WTC11 (cell line): ENCODE results near the gene LHFPL2. TPM values are rescaled to one million over a fixed set of nuclear protein-coding genes. Genes with fewer than 3 reads are reported as not detected.

ENCODE experiments used
- ATAC-seq: fragments of 200-7000 bp; cut with Tn5 transposase; 2 replicates; pipeline ENCODE4 v1.10.0; 2021; ENCODE audit warnings: mild to moderate bottlenecking, moderate library complexity
- CTCF ChIA-PET: fragments of 300-600 bp; sonication (Branson Sonifier 250); formaldehyde crosslinking; loops from one replicate; lab custom pipeline; 2021; ENCODE audit warnings: antibody characterized with exemption; lab: Charles Lee
- POLR2A ChIA-PET: fragments of 350-600 bp; sonication (Branson Sonifier 250); formaldehyde crosslinking; loops from one replicate; lab custom pipeline; 2021; ENCODE audit warnings: antibody characterized with exemption; lab: Charles Lee
- DNase-seq: peaks from one replicate; pipeline ENCODE4 v3.0.0; 2021; ENCODE audit warnings: low spot score
- H3K27ac Mint-ChIP-seq: 2 replicates; pipeline ENCODE4 v1.8.0; 2021; ENCODE audit warnings: mixed read lengths
- H3K27me3 Mint-ChIP-seq: 2 replicates; pipeline ENCODE4 v1.8.0; 2021; ENCODE audit warnings: low read depth, mild to moderate bottlenecking, moderate library complexity, mixed read lengths
- H3K36me3 Mint-ChIP-seq: 2 replicates; pipeline ENCODE4 v1.8.0; 2021; ENCODE audit warnings: mixed read lengths
- H3K4me1 Mint-ChIP-seq: 2 replicates; pipeline ENCODE4 v1.8.0; 2022; ENCODE audit warnings: mixed read lengths
- H3K4me3 Mint-ChIP-seq: 2 replicates; pipeline ENCODE4 v1.8.0; 2021; ENCODE audit warnings: mild to moderate bottlenecking, moderate library complexity, mixed read lengths
- H3K9me3 Mint-ChIP-seq: 2 replicates; pipeline ENCODE4 v1.8.0; 2021; ENCODE audit warnings: mixed read lengths
- CBFB ChIP-seq: sonication (generic); formaldehyde crosslinking; IDR thresholded peaks from 2 replicates; pipeline ENCODE4 v1.8.1; 2022; ENCODE audit warnings: mild to moderate bottlenecking, low read depth, missing genetic modification reagents
- ELF4 ChIP-seq: sonication (generic); formaldehyde crosslinking; IDR thresholded peaks from 2 replicates; pipeline ENCODE4 v1.8.1; 2022; ENCODE audit warnings: low read depth, mild to moderate bottlenecking, moderate library complexity, missing genetic modification reagents
- GABPB1 ChIP-seq: sonication (generic); formaldehyde crosslinking; IDR thresholded peaks from 2 replicates; pipeline ENCODE4 v1.8.1; 2023; ENCODE audit warnings: mild to moderate bottlenecking, missing genetic modification reagents
- GTF2I ChIP-seq: fragments of 250-450 bp; sonication (Bioruptor Pico); conservative IDR thresholded peaks from 2 replicates; pipeline ENCODE4 v1.4.0; 2021; ENCODE audit warnings: mild to moderate bottlenecking
- IRF2 ChIP-seq: sonication (generic); formaldehyde crosslinking; IDR thresholded peaks from 2 replicates; pipeline ENCODE4 v1.8.0; 2022; ENCODE audit warnings: low read depth, missing genetic modification reagents, borderline replicate concordance
- MYBL2 ChIP-seq: sonication (generic); formaldehyde crosslinking; IDR thresholded peaks from 2 replicates; pipeline ENCODE4 v1.8.1; 2023; ENCODE audit warnings: mild to moderate bottlenecking, moderate library complexity, missing genetic modification reagents
- NFATC4 ChIP-seq: fragments of 250-450 bp; sonication (Bioruptor Pico); IDR thresholded peaks from 2 replicates; pipeline ENCODE4 v1.9.0; 2021; ENCODE audit warnings: mild to moderate bottlenecking
- NR1H2 ChIP-seq: sonication (generic); formaldehyde crosslinking; IDR thresholded peaks from 2 replicates; pipeline ENCODE4 v1.9.0; 2021; ENCODE audit warnings: mild to moderate bottlenecking, moderate library complexity, missing genetic modification reagents
- RORB ChIP-seq: fragments of 250-450 bp; sonication (Bioruptor Pico); IDR thresholded peaks from 2 replicates; pipeline ENCODE4 v1.9.0; 2021; ENCODE audit warnings: mild to moderate bottlenecking
- SOX15 ChIP-seq: fragments of 250-450 bp; sonication (Bioruptor Pico); IDR thresholded peaks from 2 replicates; pipeline ENCODE4 v1.9.0; 2021; ENCODE audit warnings: mild to moderate bottlenecking
- TCF7 ChIP-seq: sonication (generic); formaldehyde crosslinking; IDR thresholded peaks from 2 replicates; pipeline ENCODE4 v1.8.0; 2022; ENCODE audit warnings: mild to moderate bottlenecking, low read depth, missing genetic modification reagents, moderate library complexity
- TP53 ChIP-seq: sonication (generic); formaldehyde crosslinking; IDR thresholded peaks from 2 replicates; pipeline ENCODE4 v1.8.1; 2023; ENCODE audit warnings: mild to moderate bottlenecking, missing genetic modification reagents
- ZBTB21 ChIP-seq: sonication (generic); formaldehyde crosslinking; IDR thresholded peaks from 2 replicates; pipeline ENCODE4 v1.8.1; 2023; ENCODE audit warnings: mild to moderate bottlenecking, missing genetic modification reagents, borderline replicate concordance
- ZNF138 ChIP-seq: sonication (generic); formaldehyde crosslinking; conservative IDR thresholded peaks from 2 replicates; pipeline ENCODE4 v1.8.1; 2022; ENCODE audit warnings: mild to moderate bottlenecking, moderate library complexity, missing genetic modification reagents
- ZNF232 ChIP-seq: sonication (generic); formaldehyde crosslinking; IDR thresholded peaks from 2 replicates; pipeline ENCODE4 v1.8.0; 2022; ENCODE audit warnings: mild to moderate bottlenecking, missing genetic modification reagents
- ZNF423 ChIP-seq: fragments of 250-450 bp; sonication (Bioruptor Pico); IDR thresholded peaks from 2 replicates; pipeline ENCODE4 v2.1.2; 2022; ENCODE audit warnings: mild to moderate bottlenecking, moderate library complexity
- ZNF671 ChIP-seq: fragments of 250-450 bp; sonication (Bioruptor Pico); IDR thresholded peaks from 2 replicates; pipeline ENCODE4 v1.8.0; 2021; ENCODE audit warnings: mild to moderate bottlenecking
- total RNA-seq: library from RNA; stranded (reverse); gene quantifications from 3 replicates; pipeline ENCODE4 v1.2.3, GENCODE V29; 2021
- TF ChIP-seq, protein P1 (sequence below): sonication (generic); formaldehyde crosslinking; IDR thresholded peaks from 2 replicates; pipeline ENCODE4 v1.8.1; 2023; ENCODE audit warnings: mild to moderate bottlenecking, missing genetic modification reagents, moderate library complexity
- TF ChIP-seq, protein P2 (sequence below): sonication (generic); formaldehyde crosslinking; IDR thresholded peaks from 2 replicates; pipeline ENCODE4 v1.8.1; 2023; ENCODE audit warnings: mild to moderate bottlenecking, missing genetic modification reagents
- TF ChIP-seq, protein P3 (sequence below): sonication (generic); formaldehyde crosslinking; conservative IDR thresholded peaks from 2 replicates; pipeline ENCODE4 v1.8.1; 2023; ENCODE audit warnings: mild to moderate bottlenecking, low read depth, missing genetic modification reagents, moderate library complexity
- TF ChIP-seq, protein P4 (sequence below): sonication (generic); formaldehyde crosslinking; IDR thresholded peaks from 2 replicates; pipeline ENCODE4 v1.8.1; 2023; ENCODE audit warnings: mild to moderate bottlenecking, missing genetic modification reagents
- TF ChIP-seq, protein P5 (sequence below): fragments of 250-450 bp; sonication (Bioruptor Pico); IDR thresholded peaks from 2 replicates; pipeline ENCODE4 v1.9.0; 2021; ENCODE audit warnings: mild to moderate bottlenecking, borderline replicate concordance
- TF ChIP-seq, protein P6 (sequence below): fragments of 250-450 bp; sonication (Bioruptor Pico); IDR thresholded peaks from 2 replicates; pipeline ENCODE4 v1.8.0; 2021; ENCODE audit warnings: mild to moderate bottlenecking

Gene LHFPL2
- total RNA-seq, 1 experiment from 2014 or later: 40.6 TPM

DNA sequence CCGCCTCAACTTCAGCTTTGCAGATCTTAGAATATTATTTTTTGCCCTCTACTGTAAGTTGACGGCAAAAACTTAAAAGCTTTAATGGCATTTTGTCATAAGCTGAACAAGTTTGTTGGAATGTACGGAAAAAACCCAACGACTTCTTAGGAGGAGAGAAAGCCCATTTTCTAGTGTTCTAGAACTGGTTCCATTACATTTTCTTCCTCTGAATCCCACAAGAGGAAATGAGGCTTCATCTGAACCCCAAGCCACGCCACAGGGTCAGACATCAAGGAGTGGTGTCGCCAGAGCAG lies 113.7 kb downstream of the LHFPL2 start (continued):
- TF ChIP-seq ZNF138 (CRISPR knock-in tag): no peak
- no peak for TF ChIP-seq NFATC4
- no peak for TF ChIP-seq RORB (CRISPR knock-in tag)
- TF ChIP-seq, protein P1, sequence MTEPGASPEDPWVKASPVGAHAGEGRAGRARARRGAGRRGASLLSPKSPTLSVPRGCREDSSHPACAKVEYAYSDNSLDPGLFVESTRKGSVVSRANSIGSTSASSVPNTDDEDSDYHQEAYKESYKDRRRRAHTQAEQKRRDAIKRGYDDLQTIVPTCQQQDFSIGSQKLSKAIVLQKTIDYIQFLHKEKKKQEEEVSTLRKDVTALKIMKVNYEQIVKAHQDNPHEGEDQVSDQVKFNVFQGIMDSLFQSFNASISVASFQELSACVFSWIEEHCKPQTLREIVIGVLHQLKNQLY: no peak
- no peak for TF ChIP-seq GTF2I
- TF ChIP-seq, protein P2, sequence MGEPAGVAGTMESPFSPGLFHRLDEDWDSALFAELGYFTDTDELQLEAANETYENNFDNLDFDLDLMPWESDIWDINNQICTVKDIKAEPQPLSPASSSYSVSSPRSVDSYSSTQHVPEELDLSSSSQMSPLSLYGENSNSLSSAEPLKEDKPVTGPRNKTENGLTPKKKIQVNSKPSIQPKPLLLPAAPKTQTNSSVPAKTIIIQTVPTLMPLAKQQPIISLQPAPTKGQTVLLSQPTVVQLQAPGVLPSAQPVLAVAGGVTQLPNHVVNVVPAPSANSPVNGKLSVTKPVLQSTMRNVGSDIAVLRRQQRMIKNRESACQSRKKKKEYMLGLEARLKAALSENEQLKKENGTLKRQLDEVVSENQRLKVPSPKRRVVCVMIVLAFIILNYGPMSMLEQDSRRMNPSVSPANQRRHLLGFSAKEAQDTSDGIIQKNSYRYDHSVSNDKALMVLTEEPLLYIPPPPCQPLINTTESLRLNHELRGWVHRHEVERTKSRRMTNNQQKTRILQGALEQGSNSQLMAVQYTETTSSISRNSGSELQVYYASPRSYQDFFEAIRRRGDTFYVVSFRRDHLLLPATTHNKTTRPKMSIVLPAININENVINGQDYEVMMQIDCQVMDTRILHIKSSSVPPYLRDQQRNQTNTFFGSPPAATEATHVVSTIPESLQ (CRISPR knock-in tag): no peak
- TF ChIP-seq, protein P3, sequence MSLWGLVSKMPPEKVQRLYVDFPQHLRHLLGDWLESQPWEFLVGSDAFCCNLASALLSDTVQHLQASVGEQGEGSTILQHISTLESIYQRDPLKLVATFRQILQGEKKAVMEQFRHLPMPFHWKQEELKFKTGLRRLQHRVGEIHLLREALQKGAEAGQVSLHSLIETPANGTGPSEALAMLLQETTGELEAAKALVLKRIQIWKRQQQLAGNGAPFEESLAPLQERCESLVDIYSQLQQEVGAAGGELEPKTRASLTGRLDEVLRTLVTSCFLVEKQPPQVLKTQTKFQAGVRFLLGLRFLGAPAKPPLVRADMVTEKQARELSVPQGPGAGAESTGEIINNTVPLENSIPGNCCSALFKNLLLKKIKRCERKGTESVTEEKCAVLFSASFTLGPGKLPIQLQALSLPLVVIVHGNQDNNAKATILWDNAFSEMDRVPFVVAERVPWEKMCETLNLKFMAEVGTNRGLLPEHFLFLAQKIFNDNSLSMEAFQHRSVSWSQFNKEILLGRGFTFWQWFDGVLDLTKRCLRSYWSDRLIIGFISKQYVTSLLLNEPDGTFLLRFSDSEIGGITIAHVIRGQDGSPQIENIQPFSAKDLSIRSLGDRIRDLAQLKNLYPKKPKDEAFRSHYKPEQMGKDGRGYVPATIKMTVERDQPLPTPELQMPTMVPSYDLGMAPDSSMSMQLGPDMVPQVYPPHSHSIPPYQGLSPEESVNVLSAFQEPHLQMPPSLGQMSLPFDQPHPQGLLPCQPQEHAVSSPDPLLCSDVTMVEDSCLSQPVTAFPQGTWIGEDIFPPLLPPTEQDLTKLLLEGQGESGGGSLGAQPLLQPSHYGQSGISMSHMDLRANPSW (CRISPR knock-in tag): no peak
- TF ChIP-seq SOX15 (CRISPR knock-in tag): no peak
- TF ChIP-seq ZBTB21 (CRISPR knock-in tag): no peak
- TF ChIP-seq TCF7 (CRISPR knock-in tag): no peak

DNA sequence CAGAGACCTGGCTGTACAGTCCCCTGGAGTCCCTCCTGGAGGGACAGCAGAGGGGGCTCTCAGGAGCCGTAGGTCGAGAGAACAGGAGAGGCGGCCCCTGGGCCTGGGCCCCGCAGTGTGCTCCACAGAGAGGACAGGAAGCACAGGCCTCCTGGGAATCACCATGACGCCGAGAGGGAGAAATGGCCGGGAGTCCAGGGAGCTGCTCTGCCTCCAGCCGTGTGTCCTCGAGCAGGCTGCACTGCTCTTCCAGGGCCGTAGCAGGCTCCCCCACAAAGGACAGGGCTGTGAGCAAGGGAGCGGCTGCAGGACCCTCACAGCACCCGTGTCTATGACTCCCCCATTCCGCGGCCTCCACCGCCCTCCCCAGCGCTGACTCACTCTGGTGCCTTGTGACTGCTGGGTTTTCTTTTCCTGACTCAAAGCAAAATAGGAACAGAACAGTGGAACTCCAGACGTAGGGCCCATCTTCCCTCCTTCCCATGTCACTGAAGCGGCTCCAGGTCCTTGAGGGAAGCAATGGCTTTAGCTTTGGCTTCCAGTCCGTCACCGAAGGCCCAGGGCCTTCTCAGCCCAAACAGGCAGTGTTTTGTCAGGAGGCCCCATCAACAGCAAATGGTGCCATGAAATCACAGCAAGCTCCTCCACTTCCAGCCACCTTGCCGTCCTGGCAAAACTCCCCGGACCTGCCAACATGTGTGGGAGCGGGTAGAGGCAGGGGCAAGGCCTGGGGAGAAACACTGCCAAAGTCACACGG lies 114.2 kb downstream of the LHFPL2 start:
- Mint-ChIP-seq H3K4me3 (no peak overlapping the region), H3K27ac (peak overlapping the region; percentile 93), H3K9me3 (no peaks in the 10 kb centered on the region), H3K4me1 (peaks cover 31% of the 10 kb centered on the region), H3K36me3 (no peaks in the 10 kb centered on the region), H3K27me3 (no peaks in the 10 kb centered on the region)
- ChIA-PET CTCF (interaction anchor here (1.2 to 3.5 kb wide), 12 partner anchors 9 to 365 kb away, joined by 3 to 24 read pairs (median 6); partner anchors contain the start of gene LHFPL2), POLR2A (no interaction called here)
- peak; percentile 12 for ATAC-seq
- DNase-seq: no peak
- TF ChIP-seq, protein P4, sequence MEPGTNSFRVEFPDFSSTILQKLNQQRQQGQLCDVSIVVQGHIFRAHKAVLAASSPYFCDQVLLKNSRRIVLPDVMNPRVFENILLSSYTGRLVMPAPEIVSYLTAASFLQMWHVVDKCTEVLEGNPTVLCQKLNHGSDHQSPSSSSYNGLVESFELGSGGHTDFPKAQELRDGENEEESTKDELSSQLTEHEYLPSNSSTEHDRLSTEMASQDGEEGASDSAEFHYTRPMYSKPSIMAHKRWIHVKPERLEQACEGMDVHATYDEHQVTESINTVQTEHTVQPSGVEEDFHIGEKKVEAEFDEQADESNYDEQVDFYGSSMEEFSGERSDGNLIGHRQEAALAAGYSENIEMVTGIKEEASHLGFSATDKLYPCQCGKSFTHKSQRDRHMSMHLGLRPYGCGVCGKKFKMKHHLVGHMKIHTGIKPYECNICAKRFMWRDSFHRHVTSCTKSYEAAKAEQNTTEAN: no peak
- TF ChIP-seq ZNF232 (no peak), IRF2 (no peak), ZNF423 (no peak), NR1H2 (no peak), ELF4 (CRISPR knock-in tag) (no peak), ZNF138 (CRISPR knock-in tag) (no peak), ZNF671 (no peak), TCF7 (CRISPR knock-in tag) (no peak), GABPB1 (CRISPR knock-in tag) (no peak), CBFB (CRISPR knock-in tag) (no peak), TP53 (no peak), MYBL2 (no peak)
- TF ChIP-seq, protein P5, sequence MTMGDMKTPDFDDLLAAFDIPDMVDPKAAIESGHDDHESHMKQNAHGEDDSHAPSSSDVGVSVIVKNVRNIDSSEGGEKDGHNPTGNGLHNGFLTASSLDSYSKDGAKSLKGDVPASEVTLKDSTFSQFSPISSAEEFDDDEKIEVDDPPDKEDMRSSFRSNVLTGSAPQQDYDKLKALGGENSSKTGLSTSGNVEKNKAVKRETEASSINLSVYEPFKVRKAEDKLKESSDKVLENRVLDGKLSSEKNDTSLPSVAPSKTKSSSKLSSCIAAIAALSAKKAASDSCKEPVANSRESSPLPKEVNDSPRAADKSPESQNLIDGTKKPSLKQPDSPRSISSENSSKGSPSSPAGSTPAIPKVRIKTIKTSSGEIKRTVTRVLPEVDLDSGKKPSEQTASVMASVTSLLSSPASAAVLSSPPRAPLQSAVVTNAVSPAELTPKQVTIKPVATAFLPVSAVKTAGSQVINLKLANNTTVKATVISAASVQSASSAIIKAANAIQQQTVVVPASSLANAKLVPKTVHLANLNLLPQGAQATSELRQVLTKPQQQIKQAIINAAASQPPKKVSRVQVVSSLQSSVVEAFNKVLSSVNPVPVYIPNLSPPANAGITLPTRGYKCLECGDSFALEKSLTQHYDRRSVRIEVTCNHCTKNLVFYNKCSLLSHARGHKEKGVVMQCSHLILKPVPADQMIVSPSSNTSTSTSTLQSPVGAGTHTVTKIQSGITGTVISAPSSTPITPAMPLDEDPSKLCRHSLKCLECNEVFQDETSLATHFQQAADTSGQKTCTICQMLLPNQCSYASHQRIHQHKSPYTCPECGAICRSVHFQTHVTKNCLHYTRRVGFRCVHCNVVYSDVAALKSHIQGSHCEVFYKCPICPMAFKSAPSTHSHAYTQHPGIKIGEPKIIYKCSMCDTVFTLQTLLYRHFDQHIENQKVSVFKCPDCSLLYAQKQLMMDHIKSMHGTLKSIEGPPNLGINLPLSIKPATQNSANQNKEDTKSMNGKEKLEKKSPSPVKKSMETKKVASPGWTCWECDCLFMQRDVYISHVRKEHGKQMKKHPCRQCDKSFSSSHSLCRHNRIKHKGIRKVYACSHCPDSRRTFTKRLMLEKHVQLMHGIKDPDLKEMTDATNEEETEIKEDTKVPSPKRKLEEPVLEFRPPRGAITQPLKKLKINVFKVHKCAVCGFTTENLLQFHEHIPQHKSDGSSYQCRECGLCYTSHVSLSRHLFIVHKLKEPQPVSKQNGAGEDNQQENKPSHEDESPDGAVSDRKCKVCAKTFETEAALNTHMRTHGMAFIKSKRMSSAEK (CRISPR knock-in tag): no peak
- TF ChIP-seq, protein P6, sequence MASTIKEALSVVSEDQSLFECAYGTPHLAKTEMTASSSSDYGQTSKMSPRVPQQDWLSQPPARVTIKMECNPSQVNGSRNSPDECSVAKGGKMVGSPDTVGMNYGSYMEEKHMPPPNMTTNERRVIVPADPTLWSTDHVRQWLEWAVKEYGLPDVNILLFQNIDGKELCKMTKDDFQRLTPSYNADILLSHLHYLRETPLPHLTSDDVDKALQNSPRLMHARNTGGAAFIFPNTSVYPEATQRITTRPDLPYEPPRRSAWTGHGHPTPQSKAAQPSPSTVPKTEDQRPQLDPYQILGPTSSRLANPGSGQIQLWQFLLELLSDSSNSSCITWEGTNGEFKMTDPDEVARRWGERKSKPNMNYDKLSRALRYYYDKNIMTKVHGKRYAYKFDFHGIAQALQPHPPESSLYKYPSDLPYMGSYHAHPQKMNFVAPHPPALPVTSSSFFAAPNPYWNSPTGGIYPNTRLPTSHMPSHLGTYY (CRISPR knock-in tag): no peak
- TF ChIP-seq, all 79 proteins: peak for 0
